Breast epithelium (tissue), 3 donors: ENCODE measurements around the gene KMT2A.

ENCODE experiments used
- CTCF ChIP-seq, 3 donors: fragments of 450-650 bp; IDR thresholded peaks; one replicate each; pipeline ENCODE4 v1.5.1; 2016 to 2017; ENCODE audit warnings: antibody characterized with exemption in 3 of 3, mild to moderate bottlenecking in 3 of 3, moderate library complexity in 3 of 3
- POLR2A ChIP-seq: fragments of 450-650 bp; IDR thresholded peaks from one replicate; pipeline ENCODE4 v1.6.1; 2016; ENCODE audit warnings: antibody characterized with exemption, mild to moderate bottlenecking, moderate library complexity
- POLR2AphosphoS5 ChIP-seq, 3 donors: sonication (generic); formaldehyde crosslinking; IDR thresholded peaks; one replicate each; pipeline ENCODE4 v1.6.1; 2017; ENCODE audit warnings: antibody characterized with exemption in 3 of 3

GRCh38 chr11:118497831-118498230 lies 61.5 kb downstream of the KMT2A start:
- TF ChIP-seq POLR2A (no peak), CTCF (IDR thresholded peaks at IDR 0.05) (no peak), POLR2AphosphoS5 (IDR thresholded peaks at IDR 0.05) (no peak)
